Astrocyte of the cerebellum (primary cell): ENCODE data around the gene SNRNP70.

Source experiments
- DNase-seq: peaks from one replicate; pipeline ENCODE4 v3.0.0-alpha.2; 2011; ENCODE audit warnings: low read depth
- H3K4me3 ChIP-seq: 2 replicates; pipeline ENCODE4 v1.5.1; 2011; ENCODE audit warnings: mild to moderate bottlenecking, low read depth, low read length, moderate library complexity
- CTCF ChIP-seq: IDR thresholded peaks from 2 replicates; pipeline ENCODE4 v1.5.1; 2012; ENCODE audit warnings: low read length, low read depth, moderate library complexity, mild to moderate bottlenecking; ENCODE audit errors: missing control alignments
- in situ Hi-C: cut with HindIII; loops from 2 replicates; pipeline ENCODE4 v1.10.0; 2017; ENCODE audit warnings: low sequenced_read_pairs

Gene SNRNP70

GRCh38 chr19:49061445-49061844, 23.8 kb upstream of the SNRNP70 start:
- TF ChIP-seq CTCF, result no peak
- H3K4me3 ChIP-seq, result no peak overlapping the region
- DNase-seq, result no peak
- in situ Hi-C loops, result no loop called here

- in situ Hi-C loops, result no loop called here
- TF ChIP-seq CTCF, result no peak
- peak overlapping the region; percentile 32 for H3K4me3 ChIP-seq
- DNase-seq, result no peak
These were observed 21.1 kb upstream of the SNRNP70 start for GRCh38 chr19:49064029-49064629.

- peak within 1 kb of the TSS; percentile 32 for H3K4me3 ChIP-seq
- no peak for DNase-seq
- in situ Hi-C loops, result no loop called here
- no peak for TF ChIP-seq CTCF
These were observed 20.3 kb upstream of the SNRNP70 start, which contains the start of gene NTF4 for GRCh38 chr19:49064768-49065611. NTF4 (minus strand) TSS chr19:49064818; CDS start chr19:49061997, 2,821 bp downstream.

GRCh38 chr19:49065905-49066512, 19.2 kb upstream of the SNRNP70 start:
- in situ Hi-C loops, result no loop called here
- H3K4me3 ChIP-seq, result no peak overlapping the region
- TF ChIP-seq CTCF, result no peak
- DNase-seq, result no peak

GRCh38 chr19:49067554-49067953, 17.7 kb upstream of the SNRNP70 start:
- no peak overlapping the region for H3K4me3 ChIP-seq
- no peak for DNase-seq
- in situ Hi-C loops, result no loop called here
- no peak for TF ChIP-seq CTCF

- in situ Hi-C loops, result no loop called here
- DNase-seq, result no peak
- H3K4me3 ChIP-seq, result no peak overlapping the region
- no peak for TF ChIP-seq CTCF
These were observed 16.2 kb upstream of the SNRNP70 start for GRCh38 chr19:49069026-49069425.
